22Rv1 (cell line): ENCODE results near the gene HS3ST6.

ENCODE experiments used
- CTCF ChIP-seq: fragments of 450-650 bp; IDR thresholded peaks from 2 replicates; pipeline ENCODE4 v1.5.1; 2017; ENCODE audit warnings: mild to moderate bottlenecking
- ZFX ChIP-seq: fragments of 450-650 bp; IDR thresholded peaks from 2 replicates; pipeline ENCODE4 v1.6.1; 2017; ENCODE audit warnings: antibody characterized with exemption, borderline replicate concordance

- TF ChIP-seq CTCF (no peak), ZFX (no peak)
These were observed 6.0 kb downstream of the HS3ST6 start for GRCh38 chr16:1912215-1912543.
